Stomach (tissue), 9 donors: Measurements from ENCODE around the gene SPECC1. TPM values are rescaled to one million over a fixed set of nuclear protein-coding genes. Genes with fewer than 3 reads are reported as not detected.
"Not testable (repeated sequence)": the region's sequence is repeated elsewhere in the genome, so short reads cannot be mapped to it uniquely, and the experiment has no call there.

Experiments used
- DNase-seq, 2 donors: peaks; one replicate each; pipeline versions ENCODE4 v3.0.0 to v3.0.0-alpha.2; 2013 to 2019
- H3K27ac ChIP-seq, 5 donors: fragments of 200-600 bp in 4 of 5; sonication (generic) in 4 of 5; one replicate each; pipeline ENCODE4 v1.5.1; 2013 to 2019; ENCODE audit warnings: mild to moderate bottlenecking in 1 of 5, moderate library complexity in 1 of 5
- H3K27me3 ChIP-seq, 3 donors: fragments of 200-600 bp; sonication (generic); one replicate each; pipeline ENCODE4 v1.5.1; 2017 to 2019; ENCODE audit warnings: mixed run types in 1 of 3
- H3K36me3 ChIP-seq, 4 donors: fragments of 200-600 bp; sonication (generic); 1 replicate in 3 of 4; 2 replicates in 1 of 4; pipeline ENCODE4 v1.5.1; 2016 to 2019
- H3K4me1 ChIP-seq, 4 donors: fragments of 200-600 bp; sonication (generic); one replicate each; pipeline ENCODE4 v1.5.1; 2016 to 2019
- H3K4me3 ChIP-seq, 4 donors: fragments of 200-600 bp; sonication (generic) in 3 of 4; one replicate each; pipeline ENCODE4 v1.5.1; 2016 to 2019; ENCODE audit warnings: mild to moderate bottlenecking in 1 of 4
- H3K9me3 ChIP-seq, 4 donors: fragments of 200-600 bp; sonication (generic); one replicate each; pipeline ENCODE4 v1.5.1; 2016 to 2019
- CTCF ChIP-seq, 7 experiments: fragments of 450-650 bp in 4 of 7; fragments of 200-600 bp in 3 of 7; sonication (generic) in 3 of 7; IDR thresholded peaks; one replicate each; pipeline ENCODE4 v1.5.1; 2016 to 2019; ENCODE audit warnings: antibody characterized with exemption in 7 of 7, control low read depth in 2 of 7, mild to moderate bottlenecking in 1 of 7
- EP300 ChIP-seq: sonication (generic); formaldehyde crosslinking; IDR thresholded peaks from one replicate; pipeline ENCODE4 v1.6.1; 2017; ENCODE audit warnings: antibody characterized with exemption
- POLR2A ChIP-seq, 4 donors: fragments of 450-650 bp; IDR thresholded peaks; one replicate each; pipeline ENCODE4 v1.6.1; 2016; ENCODE audit warnings: antibody characterized with exemption in 4 of 4, control low read depth in 2 of 4, mild to moderate bottlenecking in 1 of 4, moderate library complexity in 1 of 4
- POLR2AphosphoS5 ChIP-seq, 3 donors: sonication (generic); formaldehyde crosslinking; IDR thresholded peaks; one replicate each; pipeline ENCODE4 v1.6.1; 2016; ENCODE audit warnings: antibody characterized with exemption in 3 of 3
- WGBS, 5 donors: extraction: QIAGEN DNeasy Blood & Tissue Kit in 3 of 5; methylation state at CpG; one replicate each; pipeline versions ENCODE4 v1.1.5 to v1.1.7; 2013 to 2018; 5-methylcytosine and 5-hydroxymethylcytosine counted together
- intact Hi-C: fragments of 100-400 bp; cut with DNase I; formaldehyde crosslinking; loops from one replicate; pipeline ENCODE4 v1.15.1; 2023; ENCODE audit warnings: low total_unique reads
- polyA plus RNA-seq, 3 donors: library from polyadenylated mRNA; stranded (reverse); fragments of 200-250 nt; gene quantifications; one replicate each; pipeline ENCODE4 v1.2.3, GENCODE V29; 2013
- total RNA-seq, 5 donors: library from RNA; depleted of rRNA; stranded (reverse); fragments of >200 nt; gene quantifications; one replicate each; pipeline versions ENCODE4 v1.1.0 to v1.2.3, GENCODE V29; 2014 to 2016
- donor health status: healthy with polysubstance abuse.
- donor health status: Bipolar disorder and iron deficiency.
- donor health status: healthy.

The SPECC1 gene
- total and polyA plus RNA-seq, 8 donors, result 12.8 to 161 (median 34.5) TPM

- Histone ChIP-seq H3K27me3 (peaks cover 0 to 10% (median 0%) of the 10 kb centered on the region in 3 donors), H3K4me1 (peaks cover 0 to 10% (median 3%) of the 10 kb centered on the region in 4 donors), H3K27ac (peak overlapping the region in 3 of 5 donors; percentile 35 to 38 (median 35)), H3K9me3 (no peaks in the 10 kb centered on the region), H3K4me3 (no peak overlapping the region), H3K36me3 (peaks cover 0 to 10% (median 3%) of the 10 kb centered on the region in 4 donors)
- TF ChIP-seq POLR2AphosphoS5 (IDR thresholded peaks at IDR 0.05) (peak in 1 of 3 donors; percentile 21), EP300 (no peak), CTCF (IDR thresholded peaks at IDR 0.05) (peak in 2 of 7 experiments; percentile 10 to 23)
- WGBS, 5 donors, result 26 to 38% (median 32%) methylated on average over 18 of the region's 18 CpGs
- peak; percentile 57 to 86 for DNase-seq
- intact Hi-C loops, result no loop called here
Measured at GRCh38 chr17:20095336-20096080, 86.3 kb downstream of the SPECC1 start.

- intact Hi-C loops, result no loop called here
- Histone ChIP-seq H3K27me3 (peaks cover 0 to 10% (median 0%) of the 10 kb centered on the region in 3 donors), H3K27ac (no peak overlapping the region), H3K9me3 (no peaks in the 10 kb centered on the region), H3K4me1 (peaks cover 0 to 10% (median 0%) of the 10 kb centered on the region in 4 donors), H3K4me3 (no peak overlapping the region), H3K36me3 (peaks cover 0 to 10% (median 3%) of the 10 kb centered on the region in 4 donors)
- TF ChIP-seq EP300 (no peak), POLR2A (IDR thresholded peaks at IDR 0.05) (no peak), CTCF (IDR thresholded peaks at IDR 0.05) (no peak), POLR2AphosphoS5 (IDR thresholded peaks at IDR 0.05) (no peak)
- DNase-seq, result no peak
- WGBS, 5 donors, result 62 to 75% (median 69%) methylated on average over 8 of the region's 8 CpGs
Measured at GRCh38 chr17:20096430-20096829, 87.3 kb downstream of the SPECC1 start.

- DNase-seq, result no peak
- peaks cover 0 to 10% (median 3%) of the 10 kb centered on the region in 4 donors for H3K36me3 ChIP-seq
- WGBS, 5 donors, result 76 to 85% (median 80%) methylated on average over 6 of the region's 6 CpGs
- no peak overlapping the region for H3K4me3 ChIP-seq
- no peak overlapping the region for H3K27ac ChIP-seq
- H3K9me3 ChIP-seq, result no peaks in the 10 kb centered on the region
- intact Hi-C loops, result no loop called here
- H3K4me1 ChIP-seq, result peaks cover 0 to 10% (median 0%) of the 10 kb centered on the region in 4 donors
- H3K27me3 ChIP-seq, result peaks cover 0 to 10% (median 0%) of the 10 kb centered on the region in 3 donors
- TF ChIP-seq POLR2AphosphoS5 (IDR thresholded peaks at IDR 0.05), result no peak
- no peak for TF ChIP-seq CTCF (IDR thresholded peaks at IDR 0.05)
- no peak for TF ChIP-seq EP300
- TF ChIP-seq POLR2A (IDR thresholded peaks at IDR 0.05), result no peak
Measured at GRCh38 chr17:20097330-20097729, 88.2 kb downstream of the SPECC1 start.

GRCh38 chr17:20098314-20098713 lies 89.2 kb downstream of the SPECC1 start:
- WGBS, 5 donors, result 66 to 74% (median 68%) methylated on average over 7 of the region's 7 CpGs
- no peak for DNase-seq
- TF ChIP-seq POLR2A (IDR thresholded peaks at IDR 0.05) (no peak), CTCF (IDR thresholded peaks at IDR 0.05) (no peak), EP300 (no peak), POLR2AphosphoS5 (IDR thresholded peaks at IDR 0.05) (no peak)
- Histone ChIP-seq H3K36me3 (peaks cover 0 to 10% (median 3%) of the 10 kb centered on the region in 4 donors), H3K27me3 (peaks cover 0 to 10% (median 3%) of the 10 kb centered on the region in 3 donors), H3K4me3 (no peak overlapping the region), H3K4me1 (peaks cover 0 to 10% (median 0%) of the 10 kb centered on the region in 4 donors), H3K9me3 (no peaks in the 10 kb centered on the region), H3K27ac (no peak overlapping the region)
- intact Hi-C loops, result no loop called here

GRCh38 chr17:20100806-20101205 lies 91.6 kb downstream of the SPECC1 start:
- H3K27ac ChIP-seq, DNase-seq, H3K9me3 ChIP-seq, H3K27me3 ChIP-seq, H3K4me1 ChIP-seq, H3K4me3 ChIP-seq, intact Hi-C loops: not testable (repeated sequence)
- H3K36me3 ChIP-seq, result peaks cover 0 to 10% (median 3%) of the 10 kb centered on the region in 4 donors
- WGBS, 5 donors, result 92 to 96% (median 94%) methylated on average over 3 of the region's 3 CpGs
